Activated CD8-positive, alpha-beta memory T cell treated with anti-CD3 and anti-CD28 coated beads for 24 hours (primary cell): Measurements from ENCODE around the gene MTG1.

Experiments used
- DNase-seq: peaks from one replicate; pipeline ENCODE4 v3.0.0-alpha.2; 2020

The MTG1 gene

GRCh38 chr10:133394064-133394663, at the start of gene MTG1:
Gene MTG1 (plus strand): TSS chr10:133394157. CDS start chr10:133394221, 64 bp downstream.
- peak; percentile 98 for DNase-seq

GRCh38 chr10:133344236-133344635, 49.7 kb upstream of the MTG1 start:
- DNase-seq = no peak

- DNase-seq = no peak
Observed at GRCh38 chr10:133346413-133346812, 47.5 kb upstream of the MTG1 start.

GRCh38 chr10:133347710-133348517, 46.0 kb upstream of the MTG1 start:
- no peak for DNase-seq

- DNase-seq = no peak
Observed at GRCh38 chr10:133349160-133349568, 44.8 kb upstream of the MTG1 start.

GRCh38 chr10:133349577-133350011, 44.4 kb upstream of the MTG1 start:
- DNase-seq = no peak

- DNase-seq = no peak
Observed at GRCh38 chr10:133350283-133350949, 43.5 kb upstream of the MTG1 start.

- DNase-seq = no peak
Observed at GRCh38 chr10:133350950-133351329, 43.0 kb upstream of the MTG1 start.

GRCh38 chr10:133351408-133352318, 42.3 kb upstream of the MTG1 start:
- DNase-seq = no peak

- no peak for DNase-seq
Observed at GRCh38 chr10:133353202-133353959, 40.6 kb upstream of the MTG1 start.

- DNase-seq = no peak
Observed at GRCh38 chr10:133353988-133354605, 39.9 kb upstream of the MTG1 start.

GRCh38 chr10:133354672-133355240, 39.2 kb upstream of the MTG1 start:
- DNase-seq = no peak

GRCh38 chr10:133355266-133355665, 38.7 kb upstream of the MTG1 start:
- DNase-seq = no peak

GRCh38 chr10:133355991-133356390, 38.0 kb upstream of the MTG1 start:
- no peak for DNase-seq

- DNase-seq = no peak
Observed at GRCh38 chr10:133356549-133357284, 37.2 kb upstream of the MTG1 start.

GRCh38 chr10:133357285-133358161, 36.4 kb upstream of the MTG1 start, which contains the start of gene FUOM:
Gene FUOM (minus strand): TSS chr10:133358019. CDS start chr10:133358007, 12 bp downstream.
- peak; percentile 95 for DNase-seq

- no peak for DNase-seq
Observed at GRCh38 chr10:133358162-133358924, 35.6 kb upstream of the MTG1 start.

- no peak for DNase-seq
Observed at GRCh38 chr10:133358925-133359310, 35.0 kb upstream of the MTG1 start.
